Neural cell (in vitro differentiated cells): ENCODE results near the gene NTRK1.

Experiments
- EP300 ChIP-seq: fragments of 450-650 bp; conservative IDR thresholded peaks from 2 replicates; pipeline ENCODE4 v1.6.1; 2014; ENCODE audit warnings: antibody characterized with exemption, mild to moderate bottlenecking, moderate library complexity; ENCODE audit not compliant: poor library complexity, severe bottlenecking
- EZH2 ChIP-seq: fragments of 200-600, 300-800 bp; shearing (Covaris generic), sonication (generic); IDR thresholded peaks from 2 replicates; pipeline ENCODE4 v1.6.1; 2014; ENCODE audit warnings: antibody characterized with exemption, low read length, borderline replicate concordance, mild to moderate bottlenecking; ENCODE audit not compliant: insufficient read depth, poor library complexity, severe bottlenecking
- MXI1 ChIP-seq: fragments of 450-650 bp; conservative IDR thresholded peaks from 2 replicates; pipeline ENCODE4 v1.6.1; 2014; ENCODE audit warnings: antibody characterized with exemption, mild to moderate bottlenecking; ENCODE audit not compliant: poor library complexity, severe bottlenecking
- POLR2AphosphoS5 ChIP-seq: IDR thresholded peaks from 2 replicates; pipeline ENCODE4 v1.6.1; 2012
- SMC3 ChIP-seq: fragments of 450-650 bp; conservative IDR thresholded peaks from 2 replicates; pipeline ENCODE4 v1.6.1; 2014; ENCODE audit warnings: antibody characterized with exemption, mild to moderate bottlenecking, moderate library complexity; ENCODE audit not compliant: poor library complexity
- TAF1 ChIP-seq: IDR thresholded peaks from 2 replicates; pipeline ENCODE4 v1.6.1; 2012; ENCODE audit warnings: low read depth
- TF ChIP-seq, protein P1 (sequence below): fragments of 450-650 bp; IDR thresholded peaks from 2 replicates; pipeline ENCODE4 v1.5.1; 2014; ENCODE audit warnings: antibody characterized with exemption, mild to moderate bottlenecking, moderate library complexity; ENCODE audit not compliant: poor library complexity, severe bottlenecking

DNA sequence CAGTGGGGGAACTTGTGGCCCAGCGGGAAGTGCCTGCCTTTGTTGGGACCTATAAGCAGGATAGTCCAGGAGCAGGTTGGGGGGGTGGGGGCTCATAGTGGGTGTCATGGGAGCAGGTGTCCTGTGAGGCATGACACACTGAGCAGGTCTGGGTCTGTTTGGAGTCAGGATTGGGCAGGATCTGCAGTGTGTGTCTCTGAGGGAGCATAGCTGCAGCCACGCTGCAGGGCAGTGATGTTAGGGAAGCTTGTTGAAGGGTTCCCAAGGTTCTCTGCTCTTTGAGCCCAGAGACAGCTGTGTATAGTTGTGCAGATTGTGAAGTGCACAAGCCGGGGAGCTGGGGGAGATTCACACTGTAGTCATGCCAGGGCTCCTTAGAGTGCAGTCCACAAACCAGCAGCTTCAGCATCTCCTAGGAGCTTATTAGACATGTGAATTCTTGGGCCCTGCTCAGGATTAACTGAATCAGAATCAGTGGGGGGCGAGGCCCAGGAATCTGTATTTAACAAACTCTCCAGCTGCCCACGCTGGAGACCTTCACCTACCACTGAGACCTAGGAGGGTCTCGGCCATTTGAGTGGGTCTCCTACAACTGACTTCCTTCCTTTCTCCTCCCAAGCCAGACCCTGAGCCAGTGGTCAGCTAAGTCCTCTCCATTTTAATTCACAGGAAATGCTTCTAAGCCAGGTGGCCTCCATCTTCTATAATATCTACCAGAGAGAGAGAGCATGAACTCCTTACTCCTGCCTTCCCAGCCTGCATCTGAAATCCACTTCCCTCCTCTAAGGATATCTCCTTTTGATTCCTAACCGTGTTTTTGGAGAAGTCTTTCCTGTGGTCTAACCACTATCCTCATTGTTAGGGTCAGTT lies 12.8 kb upstream of the NTRK1 start:
- TF ChIP-seq POLR2AphosphoS5, result no peak
- TF ChIP-seq, protein P1, sequence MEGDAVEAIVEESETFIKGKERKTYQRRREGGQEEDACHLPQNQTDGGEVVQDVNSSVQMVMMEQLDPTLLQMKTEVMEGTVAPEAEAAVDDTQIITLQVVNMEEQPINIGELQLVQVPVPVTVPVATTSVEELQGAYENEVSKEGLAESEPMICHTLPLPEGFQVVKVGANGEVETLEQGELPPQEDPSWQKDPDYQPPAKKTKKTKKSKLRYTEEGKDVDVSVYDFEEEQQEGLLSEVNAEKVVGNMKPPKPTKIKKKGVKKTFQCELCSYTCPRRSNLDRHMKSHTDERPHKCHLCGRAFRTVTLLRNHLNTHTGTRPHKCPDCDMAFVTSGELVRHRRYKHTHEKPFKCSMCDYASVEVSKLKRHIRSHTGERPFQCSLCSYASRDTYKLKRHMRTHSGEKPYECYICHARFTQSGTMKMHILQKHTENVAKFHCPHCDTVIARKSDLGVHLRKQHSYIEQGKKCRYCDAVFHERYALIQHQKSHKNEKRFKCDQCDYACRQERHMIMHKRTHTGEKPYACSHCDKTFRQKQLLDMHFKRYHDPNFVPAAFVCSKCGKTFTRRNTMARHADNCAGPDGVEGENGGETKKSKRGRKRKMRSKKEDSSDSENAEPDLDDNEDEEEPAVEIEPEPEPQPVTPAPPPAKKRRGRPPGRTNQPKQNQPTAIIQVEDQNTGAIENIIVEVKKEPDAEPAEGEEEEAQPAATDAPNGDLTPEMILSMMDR, result no peak
- no peak for TF ChIP-seq MXI1
- TF ChIP-seq EZH2, result no peak
- TF ChIP-seq EP300, result no peak
- TF ChIP-seq SMC3, result no peak
- no peak for TF ChIP-seq TAF1
